Rectal smooth muscle tissue (tissue), 1 donor: Measurements from ENCODE around the gene PARD6G.
"Not testable (repeated sequence)": the region's sequence is repeated elsewhere in the genome, so short reads cannot be mapped to it uniquely, and the experiment has no call there.

ENCODE experiments used
- H3K27ac ChIP-seq: one replicate; pipeline ENCODE4 v1.7.0; 2013; ENCODE audit warnings: low read depth, low read length, inconsistent platforms
- H3K27me3 ChIP-seq: one replicate; pipeline ENCODE4 v1.7.0; 2013; ENCODE audit warnings: low read length; ENCODE audit not compliant: control insufficient read depth, insufficient read depth
- H3K36me3 ChIP-seq: one replicate; pipeline ENCODE4 v1.7.0; 2013; ENCODE audit warnings: low read length; ENCODE audit not compliant: control insufficient read depth, insufficient read depth
- H3K4me1 ChIP-seq: one replicate; pipeline ENCODE4 v1.7.0; 2013; ENCODE audit warnings: low read length; ENCODE audit not compliant: control insufficient read depth, insufficient read depth
- H3K4me3 ChIP-seq: one replicate; pipeline ENCODE4 v1.7.0; 2013; ENCODE audit warnings: low read length
- H3K9ac ChIP-seq: one replicate; pipeline ENCODE4 v1.7.0; 2013; ENCODE audit warnings: low read length

Gene PARD6G

GRCh38 chr18:80167931-80168330 lies 79.4 kb downstream of the PARD6G start:
- Histone ChIP-seq H3K4me1 (peaks cover 2% of the 10 kb centered on the region), H3K9ac (no peak overlapping the region), H3K27ac (no peak overlapping the region), H3K27me3 (no peaks in the 10 kb centered on the region), H3K4me3 (no peak overlapping the region), H3K36me3 (no peaks in the 10 kb centered on the region)

- Histone ChIP-seq H3K4me3 (no peak overlapping the region), H3K27me3 (no peaks in the 10 kb centered on the region), H3K4me1 (peaks cover 2% of the 10 kb centered on the region), H3K36me3 (no peaks in the 10 kb centered on the region), H3K27ac (no peak overlapping the region), H3K9ac (no peak overlapping the region)
Observed at GRCh38 chr18:80167331-80167730, 80.0 kb downstream of the PARD6G start.

GRCh38 chr18:80166725-80167124 lies 80.6 kb downstream of the PARD6G start:
- peaks cover 2% of the 10 kb centered on the region for H3K4me1 ChIP-seq
- no peak overlapping the region for H3K4me3 ChIP-seq
- no peak overlapping the region for H3K27ac ChIP-seq
- H3K9ac ChIP-seq = no peak overlapping the region
- no peaks in the 10 kb centered on the region for H3K27me3 ChIP-seq
- no peaks in the 10 kb centered on the region for H3K36me3 ChIP-seq

GRCh38 chr18:80166240-80166639 lies 81.1 kb downstream of the PARD6G start:
- H3K36me3 ChIP-seq = no peaks in the 10 kb centered on the region
- H3K4me1 ChIP-seq = peaks cover 2% of the 10 kb centered on the region
- no peak overlapping the region for H3K4me3 ChIP-seq
- H3K27me3 ChIP-seq = no peaks in the 10 kb centered on the region
- H3K9ac ChIP-seq = no peak overlapping the region
- H3K27ac ChIP-seq = no peak overlapping the region

- H3K36me3 ChIP-seq, H3K4me3 ChIP-seq, H3K4me1 ChIP-seq, H3K9ac ChIP-seq, H3K27ac ChIP-seq, H3K27me3 ChIP-seq: not testable (repeated sequence)
Observed at GRCh38 chr18:80164727-80165355, 82.5 kb downstream of the PARD6G start.

- Histone ChIP-seq H3K4me1 (no peaks in the 10 kb centered on the region), H3K27ac (no peak overlapping the region), H3K36me3 (no peaks in the 10 kb centered on the region), H3K27me3 (no peaks in the 10 kb centered on the region), H3K4me3 (no peak overlapping the region), H3K9ac (no peak overlapping the region)
Observed at GRCh38 chr18:80163183-80163582, 84.1 kb downstream of the PARD6G start.

- no peaks in the 10 kb centered on the region for H3K36me3 ChIP-seq
- H3K9ac ChIP-seq = no peak overlapping the region
- H3K4me1 ChIP-seq = no peaks in the 10 kb centered on the region
- no peak overlapping the region for H3K27ac ChIP-seq
- H3K27me3 ChIP-seq = no peaks in the 10 kb centered on the region
- no peak overlapping the region for H3K4me3 ChIP-seq
Observed at GRCh38 chr18:80161781-80162417, 85.4 kb downstream of the PARD6G start.

- Histone ChIP-seq H3K4me3 (peak overlapping the region; percentile 19), H3K9ac (no peak overlapping the region), H3K27ac (no peak overlapping the region), H3K27me3 (no peaks in the 10 kb centered on the region), H3K4me1 (no peaks in the 10 kb centered on the region), H3K36me3 (no peaks in the 10 kb centered on the region)
Observed at GRCh38 chr18:80159713-80160636, 87.3 kb downstream of the PARD6G start.

GRCh38 chr18:80158365-80158764 lies 88.9 kb downstream of the PARD6G start:
- H3K9ac ChIP-seq = no peak overlapping the region
- H3K4me3 ChIP-seq = no peak overlapping the region
- H3K27ac ChIP-seq = no peak overlapping the region
- H3K27me3 ChIP-seq = no peaks in the 10 kb centered on the region
- no peaks in the 10 kb centered on the region for H3K36me3 ChIP-seq
- no peaks in the 10 kb centered on the region for H3K4me1 ChIP-seq

GRCh38 chr18:80157708-80158343 lies 89.5 kb downstream of the PARD6G start:
- Histone ChIP-seq H3K4me3 (no peak overlapping the region), H3K27ac (no peak overlapping the region), H3K36me3 (no peaks in the 10 kb centered on the region), H3K27me3 (no peaks in the 10 kb centered on the region), H3K9ac (no peak overlapping the region), H3K4me1 (no peaks in the 10 kb centered on the region)

- H3K4me3 ChIP-seq = no peak overlapping the region
- H3K4me1 ChIP-seq = no peaks in the 10 kb centered on the region
- H3K9ac ChIP-seq = no peak overlapping the region
- H3K27ac ChIP-seq = no peak overlapping the region
- no peaks in the 10 kb centered on the region for H3K27me3 ChIP-seq
- H3K36me3 ChIP-seq = no peaks in the 10 kb centered on the region
Observed at GRCh38 chr18:80154293-80154692, 93.0 kb downstream of the PARD6G start.

- Histone ChIP-seq H3K36me3 (no peaks in the 10 kb centered on the region), H3K27ac (no peak overlapping the region), H3K4me3 (no peak overlapping the region), H3K9ac (no peak overlapping the region), H3K4me1 (no peaks in the 10 kb centered on the region), H3K27me3 (no peaks in the 10 kb centered on the region)
Observed at GRCh38 chr18:80149667-80150066, 97.6 kb downstream of the PARD6G start.
